Subcutaneous preadipocyte (primary cell): ENCODE data around the gene MEOX2. TPM values are rescaled to one million over a fixed set of nuclear protein-coding genes. Genes with fewer than 3 reads are reported as not detected.

Experiments
- total RNA-seq: library from RNA; depleted of rRNA; stranded (reverse); fragments of >200 nt; gene quantifications from 2 replicates; pipeline ENCODE4 v1.2.3, GENCODE V29; 2012

The MEOX2 gene
- 2.5 and 4.0 TPM in 2 replicates for total RNA-seq

DNA sequence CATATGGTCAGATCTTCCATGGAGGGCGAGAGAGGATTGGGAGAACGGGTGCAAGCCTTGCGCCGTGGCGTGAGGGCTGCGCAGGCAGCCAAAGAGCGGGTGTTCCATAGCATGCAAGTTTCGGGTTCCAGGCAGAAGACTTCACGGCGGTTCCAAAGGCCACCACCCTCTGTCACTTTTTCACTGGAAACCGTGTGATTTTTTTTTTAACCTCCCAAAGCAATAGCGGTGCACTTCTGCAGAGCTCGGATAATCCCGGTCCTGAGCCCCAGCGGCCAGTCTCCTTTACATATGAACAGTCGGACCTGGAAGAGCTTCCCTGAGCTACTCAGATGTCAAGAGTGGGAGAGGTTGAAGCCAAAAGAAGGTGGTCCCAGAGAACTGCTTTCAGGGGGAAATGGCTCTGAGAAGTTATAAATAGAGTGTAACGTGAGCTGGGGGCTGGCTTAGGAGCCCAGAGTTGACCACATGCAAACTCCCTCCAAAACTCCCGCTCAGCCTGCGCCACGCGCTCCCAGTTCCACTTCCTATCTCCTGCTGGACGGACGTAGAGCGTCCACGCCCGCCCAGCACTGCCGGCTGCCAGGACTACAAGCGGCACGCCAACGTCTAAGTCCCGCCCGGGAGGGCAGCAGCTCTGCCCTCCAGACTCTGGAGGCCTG is at the start of gene MEOX2:
TSS of gene MEOX2 (minus strand) at position 389 of the 662 bp plus-strand sequence. CDS start at position 108, 281 bp downstream.

DNA sequence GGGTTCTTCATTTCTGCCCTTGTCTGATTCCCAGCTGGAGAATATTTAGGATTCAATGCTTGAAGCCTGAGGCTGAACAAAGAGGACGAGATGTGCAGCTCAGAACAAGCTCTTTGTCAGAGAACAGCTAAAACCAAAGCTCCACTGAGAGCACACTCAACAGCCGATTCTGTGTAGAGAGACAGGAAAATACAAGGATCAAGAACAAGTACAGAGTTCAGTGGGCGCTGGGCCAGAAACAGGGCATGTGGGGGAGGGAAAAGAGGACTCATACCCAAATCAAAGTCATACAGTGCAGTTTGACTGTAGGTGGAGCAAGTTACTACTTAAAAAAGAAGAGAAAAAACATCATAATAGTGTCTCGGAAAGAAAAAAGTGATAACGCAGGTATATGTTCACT is 124.6 kb downstream of the MEOX2 start, which contains the start of gene AGMO:
TSS of gene AGMO (minus strand) at position 181 of the 400 bp plus-strand sequence.

Other genes starting within 250 kb of the MEOX2 start
- gene AGMO, start 124.7 kb downstream of the MEOX2 start, total RNA-seq: 1.4 and 1.8 TPM in 2 replicates